ENCODE data around the gene PCBP3.

The PCBP3 gene

GRCh38 chr21:45643021-45643980 lies at the start of gene PCBP3:
Gene PCBP3 (plus strand): TSS chr21:45643725. CDS start chr21:45850086, 206,361 bp downstream.
- peaks cover 7% of the 10 kb centered on the region for H3K27me3 ChIP-seq (ENCODE audit: control insufficient read depth, insufficient read depth, low read length)
- peak within 1 kb of the TSS; percentile 79; the same call in 1 of the 2 replicates for H3K4me3 ChIP-seq (ENCODE audit: low read length)
- no peak within 1 kb of the TSS for H3K27ac ChIP-seq (ENCODE audit: low read length)
- DNase-seq (ENCODE audit: low read depth, low spot score) = peak; percentile 55
- no CpG with 5 or more reads among the region's 120 CpGs for WGBS (ENCODE audit: insufficient coverage, insufficient read length)
- H3K9me3 ChIP-seq (ENCODE audit: control insufficient read depth, insufficient read depth, low read length) = no peaks in the 10 kb centered on the region
- no peaks in the 10 kb centered on the region; the same call in 1 of the 2 replicates for H3K36me3 ChIP-seq (ENCODE audit: control insufficient read depth, insufficient read depth, low read length)
- no peaks in the 10 kb centered on the region for H3K4me1 ChIP-seq (ENCODE audit: control insufficient read depth, insufficient read depth, low read length)

DNA sequence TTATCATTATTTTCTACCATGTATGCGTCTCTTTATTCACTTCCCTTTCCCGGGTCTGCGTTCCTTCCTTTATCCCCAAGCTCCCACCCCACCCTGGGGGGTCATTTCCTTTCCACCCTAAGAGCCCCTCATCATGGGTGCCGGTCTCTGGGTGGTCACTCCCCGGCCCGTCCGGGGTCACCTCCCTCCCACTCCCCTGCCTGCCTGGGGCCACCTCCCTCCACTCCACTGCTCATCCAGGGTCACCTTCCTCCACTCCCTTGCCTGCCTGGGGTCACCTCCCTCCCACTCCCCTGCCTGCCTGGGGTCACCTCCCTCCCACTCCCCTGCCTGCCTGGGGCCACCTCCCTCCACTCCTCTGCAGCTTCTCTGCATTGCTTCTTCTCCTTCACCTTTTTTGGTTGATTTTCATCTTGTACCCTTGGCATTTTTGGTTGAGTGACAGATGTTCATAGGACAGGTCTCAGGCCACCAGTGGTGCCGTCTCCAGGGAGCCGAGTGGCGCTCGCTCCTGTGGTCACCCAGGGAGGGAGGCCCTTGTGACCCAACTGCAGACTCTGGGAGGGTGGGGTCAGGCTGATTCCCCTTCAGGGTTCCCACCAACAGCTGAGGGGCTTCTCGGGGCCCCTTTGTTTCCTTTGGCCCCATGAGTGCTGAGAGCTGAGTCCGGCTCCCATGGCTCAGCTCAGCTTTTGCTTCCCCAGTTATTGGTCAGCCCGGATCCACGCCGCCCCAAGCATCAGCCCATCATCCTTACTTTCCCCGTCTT lies 48.6 kb upstream of the PCBP3 start:
- Histone ChIP-seq H3K4me1 (ENCODE audit: control insufficient read depth, insufficient read depth, low read length) (no peaks in the 10 kb centered on the region), H3K9me3 (ENCODE audit: control insufficient read depth, insufficient read depth, low read length) (no peaks in the 10 kb centered on the region), H3K36me3 (ENCODE audit: control insufficient read depth, insufficient read depth, low read length) (no peaks in the 10 kb centered on the region; the same call in 1 of the 2 replicates), H3K27ac (ENCODE audit: low read length) (no peak overlapping the region), H3K4me3 (ENCODE audit: low read length) (no peak overlapping the region), H3K27me3 (ENCODE audit: control insufficient read depth, insufficient read depth, low read length) (no peaks in the 10 kb centered on the region)
- no peak for DNase-seq (ENCODE audit: low read depth, low spot score)
- no CpG with 5 or more reads among the region's 17 CpGs for WGBS (ENCODE audit: insufficient coverage, insufficient read length)

DNA sequence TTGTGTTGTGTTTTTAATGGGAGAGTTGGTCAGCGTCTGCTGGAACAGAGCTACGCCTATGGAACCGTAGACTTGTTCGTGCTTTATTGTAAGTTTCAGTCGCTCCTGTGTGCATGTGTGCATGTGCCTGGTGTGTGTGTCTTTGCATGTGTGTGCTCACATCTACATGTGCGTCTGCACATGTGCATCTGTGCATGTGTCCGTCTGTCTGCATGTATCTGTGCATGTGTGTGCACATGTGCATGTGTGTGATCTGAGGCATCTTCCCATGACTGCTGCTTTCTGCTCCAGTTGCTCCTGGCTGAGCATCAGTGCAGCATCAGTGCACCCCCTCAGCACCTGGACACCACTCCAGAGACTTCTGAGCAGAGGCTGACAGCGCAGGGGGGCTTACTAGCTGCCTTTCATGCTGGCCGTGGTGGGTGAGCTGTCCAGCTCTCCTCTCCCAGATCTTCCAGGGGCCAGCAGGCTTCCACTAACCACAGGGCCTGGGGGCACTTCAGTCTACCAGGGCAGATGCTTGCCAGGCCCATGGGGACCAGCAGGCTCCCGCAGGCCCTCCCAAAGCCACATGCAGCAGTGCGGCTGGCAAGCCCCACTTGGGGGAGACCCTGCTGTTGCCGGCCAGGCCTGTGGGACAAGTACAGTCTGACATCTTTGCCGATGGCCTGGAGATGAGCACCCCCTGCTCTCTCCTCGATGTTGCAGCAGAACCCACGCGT lies 47.8 kb upstream of the PCBP3 start:
- Histone ChIP-seq H3K36me3 (ENCODE audit: control insufficient read depth, insufficient read depth, low read length) (no peaks in the 10 kb centered on the region; the same call in 1 of the 2 replicates), H3K4me1 (ENCODE audit: control insufficient read depth, insufficient read depth, low read length) (no peaks in the 10 kb centered on the region), H3K27ac (ENCODE audit: low read length) (no peak overlapping the region), H3K9me3 (ENCODE audit: control insufficient read depth, insufficient read depth, low read length) (no peaks in the 10 kb centered on the region), H3K4me3 (ENCODE audit: low read length) (no peak overlapping the region), H3K27me3 (ENCODE audit: control insufficient read depth, insufficient read depth, low read length) (no peaks in the 10 kb centered on the region)
- DNase-seq (ENCODE audit: low read depth, low spot score) = no peak
- no CpG with 5 or more reads among the region's 16 CpGs for whole genome bisulfite sequencing (ENCODE audit: insufficient coverage, insufficient read length)

GRCh38 chr21:45596704-45597318 lies 46.7 kb upstream of the PCBP3 start:
- Histone ChIP-seq H3K4me3 (ENCODE audit: low read length) (no peak overlapping the region), H3K27ac (ENCODE audit: low read length) (no peak overlapping the region), H3K36me3 (ENCODE audit: control insufficient read depth, insufficient read depth, low read length) (no peaks in the 10 kb centered on the region; the same call in 1 of the 2 replicates), H3K9me3 (ENCODE audit: control insufficient read depth, insufficient read depth, low read length) (no peaks in the 10 kb centered on the region), H3K4me1 (ENCODE audit: control insufficient read depth, insufficient read depth, low read length) (no peaks in the 10 kb centered on the region), H3K27me3 (ENCODE audit: control insufficient read depth, insufficient read depth, low read length) (no peaks in the 10 kb centered on the region)
- no CpG with 5 or more reads among the region's 16 CpGs for WGBS (ENCODE audit: insufficient coverage, insufficient read length)
- peak; percentile 72 for DNase-seq (ENCODE audit: low read depth, low spot score)

DNA sequence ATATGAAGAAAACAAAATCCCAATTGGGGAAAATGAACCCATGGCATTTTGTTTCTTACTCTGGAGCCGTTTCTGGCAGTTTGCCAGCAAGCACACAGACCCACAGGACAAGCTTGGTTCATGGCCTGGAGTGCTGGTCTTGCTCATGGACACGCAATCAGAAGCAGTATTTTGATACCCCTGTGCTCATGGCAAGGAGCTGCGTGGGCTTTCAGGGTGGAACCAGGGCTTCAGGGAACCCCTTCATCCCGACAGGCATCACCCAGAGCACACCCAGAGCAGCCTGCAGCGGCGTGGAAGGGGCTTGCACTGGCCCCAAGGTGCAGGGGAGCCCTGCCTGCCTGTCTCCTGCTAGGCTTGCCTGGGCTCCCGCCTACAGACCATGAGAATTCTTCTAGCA lies 45.4 kb upstream of the PCBP3 start:
- Histone ChIP-seq H3K4me1 (ENCODE audit: control insufficient read depth, insufficient read depth, low read length) (no peaks in the 10 kb centered on the region), H3K9me3 (ENCODE audit: control insufficient read depth, insufficient read depth, low read length) (no peaks in the 10 kb centered on the region; the same call in 1 of the 2 replicates), H3K36me3 (ENCODE audit: control insufficient read depth, insufficient read depth, low read length) (no peaks in the 10 kb centered on the region; the same call in 1 of the 2 replicates), H3K27me3 (ENCODE audit: control insufficient read depth, insufficient read depth, low read length) (no peaks in the 10 kb centered on the region), H3K27ac (ENCODE audit: low read length) (no peak overlapping the region), H3K4me3 (ENCODE audit: low read length) (no peak overlapping the region)
- WGBS (ENCODE audit: insufficient coverage, insufficient read length) = no CpG with 5 or more reads among the region's 7 CpGs
- no peak for DNase-seq (ENCODE audit: low read depth, low spot score)

DNA sequence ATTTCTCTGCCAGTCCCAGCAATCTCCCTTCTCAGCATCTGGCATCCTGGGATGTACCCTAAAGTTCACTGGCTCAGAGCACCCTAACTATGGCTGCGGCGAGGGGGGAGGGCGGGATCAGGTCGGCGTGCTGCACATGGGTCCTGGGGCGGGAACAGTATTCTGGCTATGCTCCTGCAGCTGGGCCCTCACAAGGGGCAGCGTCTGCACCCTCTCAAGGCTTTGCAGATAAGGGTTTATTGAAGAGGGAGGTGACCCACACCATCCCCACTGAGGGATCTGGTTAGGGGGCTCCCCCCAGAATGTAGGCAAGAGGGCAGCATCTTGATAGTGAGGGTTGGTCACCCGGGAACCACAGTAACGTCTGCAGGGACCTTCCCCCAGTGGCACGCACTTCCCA lies 44.9 kb upstream of the PCBP3 start:
- Histone ChIP-seq H3K36me3 (ENCODE audit: control insufficient read depth, insufficient read depth, low read length) (no peaks in the 10 kb centered on the region; the same call in 1 of the 2 replicates), H3K4me3 (ENCODE audit: low read length) (no peak overlapping the region), H3K4me1 (ENCODE audit: control insufficient read depth, insufficient read depth, low read length) (no peaks in the 10 kb centered on the region), H3K27me3 (ENCODE audit: control insufficient read depth, insufficient read depth, low read length) (no peaks in the 10 kb centered on the region), H3K9me3 (ENCODE audit: control insufficient read depth, insufficient read depth, low read length) (no peaks in the 10 kb centered on the region; the same call in 1 of the 2 replicates), H3K27ac (ENCODE audit: low read length) (no peak overlapping the region)
- WGBS (ENCODE audit: insufficient coverage, insufficient read length) = no CpG with 5 or more reads among the region's 10 CpGs
- DNase-seq (ENCODE audit: low read depth, low spot score) = no peak

- no CpG with 5 or more reads among the region's 14 CpGs for WGBS (ENCODE audit: insufficient coverage, insufficient read length)
These were observed 44.4 kb upstream of the PCBP3 start for GRCh38 chr21:45599146-45599581.

DNA sequence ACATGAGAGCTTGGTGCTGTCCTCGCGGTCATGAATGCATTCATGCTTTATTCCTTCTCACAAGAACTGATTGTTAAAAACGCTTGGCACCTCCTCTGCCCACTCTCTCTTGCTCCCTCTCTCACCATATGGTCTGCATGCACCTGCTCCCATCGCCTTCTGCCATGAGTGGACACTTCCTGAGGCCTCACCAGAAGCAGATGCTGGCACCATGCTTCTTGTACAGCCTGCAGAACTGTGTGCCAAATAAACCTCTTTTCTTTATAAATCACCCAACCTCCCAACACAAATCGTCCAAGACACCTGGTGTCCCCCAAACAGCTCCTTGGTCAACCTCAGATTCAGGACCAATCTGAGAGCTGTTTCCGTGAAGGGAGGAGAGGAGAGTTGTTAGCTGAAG lies 43.3 kb upstream of the PCBP3 start:
- DNase-seq (ENCODE audit: low read depth, low spot score) = no peak
- WGBS (ENCODE audit: insufficient coverage, insufficient read length) = no CpG with 5 or more reads among the region's 6 CpGs
- no peaks in the 10 kb centered on the region for H3K27me3 ChIP-seq (ENCODE audit: control insufficient read depth, insufficient read depth, low read length)
- no peaks in the 10 kb centered on the region; the same call in 1 of the 2 replicates for H3K9me3 ChIP-seq (ENCODE audit: control insufficient read depth, insufficient read depth, low read length)
- H3K36me3 ChIP-seq (ENCODE audit: control insufficient read depth, insufficient read depth, low read length) = no peaks in the 10 kb centered on the region; the same call in 1 of the 2 replicates
- H3K4me1 ChIP-seq (ENCODE audit: control insufficient read depth, insufficient read depth, low read length) = no peaks in the 10 kb centered on the region
- no peak overlapping the region for H3K27ac ChIP-seq (ENCODE audit: low read length)
- no peak overlapping the region for H3K4me3 ChIP-seq (ENCODE audit: low read length)

More at GRCh38 chr21:45599146-45599581, 44.4 kb upstream of the PCBP3 start:
- Histone ChIP-seq H3K4me3 (ENCODE audit: low read length) (no peak overlapping the region), H3K27ac (ENCODE audit: low read length) (no peak overlapping the region), H3K9me3 (ENCODE audit: control insufficient read depth, insufficient read depth, low read length) (no peaks in the 10 kb centered on the region; the same call in 1 of the 2 replicates), H3K4me1 (ENCODE audit: control insufficient read depth, insufficient read depth, low read length) (no peaks in the 10 kb centered on the region), H3K27me3 (ENCODE audit: control insufficient read depth, insufficient read depth, low read length) (no peaks in the 10 kb centered on the region), H3K36me3 (ENCODE audit: control insufficient read depth, insufficient read depth, low read length) (no peaks in the 10 kb centered on the region; the same call in 1 of the 2 replicates)
- DNase-seq (ENCODE audit: low read depth, low spot score) = no peak

DNA sequence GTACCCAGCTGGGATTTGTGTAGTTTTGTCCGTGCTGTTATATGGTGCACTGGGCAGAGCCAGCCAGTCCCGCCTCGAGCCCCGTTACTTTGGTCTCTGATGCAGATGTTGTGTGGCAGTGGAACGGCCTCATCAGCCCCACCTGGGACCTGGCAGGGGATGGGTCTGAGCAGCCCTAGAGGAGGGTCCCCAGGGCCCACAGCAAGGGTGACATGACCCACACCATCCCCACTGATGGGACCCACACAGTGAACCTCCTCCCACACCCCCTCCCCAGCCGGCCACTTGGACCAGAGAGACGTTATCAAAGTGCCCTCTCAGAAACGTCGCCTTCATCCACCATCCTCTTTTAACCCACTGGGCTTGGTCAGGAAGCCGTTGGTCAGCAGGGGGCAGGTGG lies 42.0 kb upstream of the PCBP3 start:
- no peaks in the 10 kb centered on the region; the same call in 1 of the 2 replicates for H3K9me3 ChIP-seq (ENCODE audit: control insufficient read depth, insufficient read depth, low read length)
- WGBS (ENCODE audit: insufficient coverage, insufficient read length) = no CpG with 5 or more reads among the region's 10 CpGs

More for the DNA sequence above, 42.0 kb upstream of the PCBP3 start:
- no peak overlapping the region for H3K4me3 ChIP-seq (ENCODE audit: low read length)
- no peaks in the 10 kb centered on the region for H3K4me1 ChIP-seq (ENCODE audit: control insufficient read depth, insufficient read depth, low read length)
- H3K27me3 ChIP-seq (ENCODE audit: control insufficient read depth, insufficient read depth, low read length) = no peaks in the 10 kb centered on the region
- H3K27ac ChIP-seq (ENCODE audit: low read length) = no peak overlapping the region
- no peak for DNase-seq (ENCODE audit: low read depth, low spot score)
- no peaks in the 10 kb centered on the region; the same call in 1 of the 2 replicates for H3K36me3 ChIP-seq (ENCODE audit: control insufficient read depth, insufficient read depth, low read length)
